GM12875 (cell line): Measurements from ENCODE around the gene LRP2.
A peak's percentile ranks its signal among the peaks of the same experiment; 100 is the strongest.

Experiments used
- H3K4me3 ChIP-seq: one replicate; pipeline ENCODE4 v1.5.1; 2011; ENCODE audit warnings: low read depth, low read length, control low read depth
- TF ChIP-seq, protein P1 (sequence below): IDR thresholded peaks from 2 replicates; pipeline ENCODE4 v1.5.1; 2011; ENCODE audit warnings: low read depth, mild to moderate bottlenecking, control low read depth, inconsistent platforms, low read length, moderate library complexity, borderline replicate concordance; ENCODE audit not compliant: insufficient read depth

LRP2 gene

DNA sequence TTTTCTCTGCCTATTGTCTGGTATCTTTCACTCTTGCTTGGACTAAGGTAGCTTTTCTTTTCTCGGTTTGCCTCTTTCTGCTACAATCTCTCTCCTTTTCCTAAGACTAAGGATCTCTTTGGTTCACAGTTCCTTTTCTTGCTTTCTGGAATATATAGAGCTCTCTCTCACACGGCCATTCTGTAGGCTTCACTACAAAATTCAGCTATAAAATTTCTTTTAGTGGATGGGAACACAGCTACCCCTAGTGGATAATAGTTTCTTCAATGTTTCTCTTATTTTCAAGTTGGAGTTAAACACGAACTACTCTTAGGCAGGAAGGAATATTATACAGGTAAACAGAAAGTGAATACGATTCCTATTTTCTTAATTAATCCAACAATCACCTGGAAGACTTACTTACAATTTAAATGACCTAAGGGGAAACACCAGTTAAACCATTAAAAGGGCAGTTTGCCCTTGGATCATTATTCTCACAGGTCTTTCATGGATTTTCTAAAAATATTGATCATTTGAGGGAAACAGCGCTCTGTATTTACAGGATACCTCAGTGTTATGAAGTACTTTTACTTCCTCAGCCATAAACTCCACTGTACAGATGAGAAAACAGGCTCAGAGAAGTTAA is 140.5 kb downstream of the LRP2 start:
- H3K4me3 ChIP-seq: no peak overlapping the region
- TF ChIP-seq, protein P1, sequence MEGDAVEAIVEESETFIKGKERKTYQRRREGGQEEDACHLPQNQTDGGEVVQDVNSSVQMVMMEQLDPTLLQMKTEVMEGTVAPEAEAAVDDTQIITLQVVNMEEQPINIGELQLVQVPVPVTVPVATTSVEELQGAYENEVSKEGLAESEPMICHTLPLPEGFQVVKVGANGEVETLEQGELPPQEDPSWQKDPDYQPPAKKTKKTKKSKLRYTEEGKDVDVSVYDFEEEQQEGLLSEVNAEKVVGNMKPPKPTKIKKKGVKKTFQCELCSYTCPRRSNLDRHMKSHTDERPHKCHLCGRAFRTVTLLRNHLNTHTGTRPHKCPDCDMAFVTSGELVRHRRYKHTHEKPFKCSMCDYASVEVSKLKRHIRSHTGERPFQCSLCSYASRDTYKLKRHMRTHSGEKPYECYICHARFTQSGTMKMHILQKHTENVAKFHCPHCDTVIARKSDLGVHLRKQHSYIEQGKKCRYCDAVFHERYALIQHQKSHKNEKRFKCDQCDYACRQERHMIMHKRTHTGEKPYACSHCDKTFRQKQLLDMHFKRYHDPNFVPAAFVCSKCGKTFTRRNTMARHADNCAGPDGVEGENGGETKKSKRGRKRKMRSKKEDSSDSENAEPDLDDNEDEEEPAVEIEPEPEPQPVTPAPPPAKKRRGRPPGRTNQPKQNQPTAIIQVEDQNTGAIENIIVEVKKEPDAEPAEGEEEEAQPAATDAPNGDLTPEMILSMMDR: peak; percentile 6; the same call in 1 of the 2 replicates

DNA sequence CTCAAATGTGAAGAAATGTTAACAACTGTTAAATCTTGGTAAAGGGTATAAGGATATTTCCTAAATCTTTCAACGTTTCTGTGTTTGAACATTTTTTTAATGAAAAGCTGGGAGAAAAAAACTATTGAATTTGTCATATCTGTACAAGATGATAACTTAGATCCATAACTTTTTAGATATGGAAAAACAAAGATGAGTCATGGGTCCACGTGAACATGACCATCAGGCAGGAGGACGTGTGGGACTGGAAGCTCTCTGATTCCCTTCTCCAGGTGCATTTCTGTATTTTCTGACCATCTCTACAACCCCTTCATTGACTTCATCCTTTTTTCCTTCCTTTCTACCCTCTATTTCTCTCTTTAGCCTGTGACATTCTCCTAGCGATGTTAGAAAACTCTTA is 151.4 kb downstream of the LRP2 start:
- TF ChIP-seq, protein P1: no peak
- no peak overlapping the region for H3K4me3 ChIP-seq

DNA sequence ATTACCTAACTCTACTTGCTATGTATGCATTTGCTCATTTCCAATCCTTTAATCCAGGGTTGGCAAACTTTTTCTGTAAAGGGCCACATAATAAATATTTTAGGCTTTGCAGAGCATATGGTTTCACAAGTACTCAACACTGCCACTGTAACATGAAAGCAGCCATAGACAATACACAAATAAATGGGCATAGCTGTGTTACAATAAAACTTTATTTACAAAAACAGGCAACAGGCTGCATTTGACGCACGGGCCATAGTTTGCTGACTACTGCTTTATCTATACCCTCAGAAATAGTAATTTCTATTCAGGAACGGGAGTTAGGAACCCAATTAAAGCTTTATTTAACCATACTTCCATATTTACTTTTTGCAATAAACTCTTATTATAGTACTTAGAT is 154.3 kb downstream of the LRP2 start:
- H3K4me3 ChIP-seq: no peak overlapping the region
- TF ChIP-seq, protein P1: no peak

DNA sequence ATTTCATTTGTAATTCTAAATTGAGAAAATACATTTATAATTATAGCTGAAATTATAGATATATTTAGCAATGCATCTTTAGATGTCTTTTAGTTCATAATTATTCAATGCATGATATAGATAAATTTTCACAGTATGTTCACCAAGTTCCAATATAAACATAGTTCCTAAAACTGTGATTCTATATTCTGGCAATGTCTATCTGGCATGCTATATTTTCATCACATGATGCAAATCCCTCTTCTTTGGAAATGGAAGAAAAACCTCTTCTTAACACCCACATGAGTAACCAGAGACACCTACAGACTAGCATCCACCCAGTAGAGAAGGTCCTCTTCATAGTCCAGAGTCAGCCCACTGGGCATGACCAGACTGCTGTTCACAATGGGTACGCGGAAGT is 157.2 kb downstream of the LRP2 start:
- H3K4me3 ChIP-seq: no peak overlapping the region
- TF ChIP-seq, protein P1: no peak

DNA sequence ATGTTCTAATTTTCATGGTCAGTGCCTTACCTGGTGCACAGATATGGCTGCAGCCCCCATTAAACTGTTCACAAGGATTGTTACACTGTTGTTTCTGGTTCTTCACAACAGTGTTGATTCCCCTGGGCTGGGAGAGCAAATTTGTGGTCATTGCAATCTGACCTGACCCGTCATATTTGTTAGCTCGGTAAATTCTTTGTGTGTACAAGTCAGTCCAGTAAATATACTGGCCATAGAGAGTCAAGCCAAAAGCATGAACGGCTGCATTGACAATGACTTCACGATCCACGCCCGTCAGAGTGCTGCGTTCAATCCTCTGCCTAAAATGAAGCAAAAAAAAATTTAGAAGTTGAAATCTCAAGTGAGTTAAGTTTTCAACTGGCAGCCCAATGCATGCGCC is 158.4 kb downstream of the LRP2 start:
- TF ChIP-seq, protein P1: no peak
- no peak overlapping the region for H3K4me3 ChIP-seq

DNA sequence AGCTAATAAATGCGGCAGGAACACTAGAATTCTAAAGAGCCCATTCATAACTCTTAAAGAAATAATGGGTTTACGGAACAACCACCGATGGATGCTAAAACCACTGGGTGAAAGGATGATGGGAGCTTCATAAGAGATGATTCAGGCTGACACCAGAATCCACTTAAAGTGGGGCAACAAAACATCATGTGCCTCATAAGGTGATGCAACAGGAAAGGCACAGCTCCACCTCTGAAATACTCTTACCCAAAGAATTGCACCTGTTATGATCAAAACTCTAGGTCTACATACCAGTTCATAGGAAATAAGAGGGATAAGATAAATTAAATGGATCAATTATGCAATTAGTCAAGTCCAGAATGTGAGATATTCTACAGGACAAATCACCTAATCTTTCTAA is 161.6 kb downstream of the LRP2 start:
- H3K4me3 ChIP-seq: no peak overlapping the region
- TF ChIP-seq, protein P1: no peak

DNA sequence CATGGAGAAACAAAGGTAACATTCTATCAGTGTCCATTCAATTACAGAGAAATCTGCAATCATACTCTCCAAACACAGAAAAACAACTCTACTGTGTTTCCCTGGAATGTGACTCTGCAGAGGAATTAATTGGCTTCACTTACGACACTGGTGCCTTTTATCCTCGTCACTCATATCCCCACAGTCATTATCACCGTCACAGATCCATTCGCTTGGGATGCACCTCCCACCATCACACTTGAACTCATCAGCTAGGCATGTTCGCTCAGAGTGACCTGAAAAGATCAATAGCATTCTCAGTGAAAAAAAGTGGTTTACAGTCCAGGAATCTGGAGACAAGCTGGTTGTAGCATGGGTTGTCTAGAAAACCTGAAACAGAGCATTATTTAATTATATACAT is 168.7 kb downstream of the LRP2 start:
- no peak overlapping the region for H3K4me3 ChIP-seq
- TF ChIP-seq, protein P1: no peak
